ENCODE measurements around the gene NOLC1. TPM values are rescaled to one million over a fixed set of nuclear protein-coding genes. Genes with fewer than 3 reads are reported as not detected.

The NOLC1 gene
- total and polyA plus RNA-seq, 2 donors (not counting 1 experiment from before 2014, with no cell fraction given) = 32.9 to 45.0 TPM

DNA sequence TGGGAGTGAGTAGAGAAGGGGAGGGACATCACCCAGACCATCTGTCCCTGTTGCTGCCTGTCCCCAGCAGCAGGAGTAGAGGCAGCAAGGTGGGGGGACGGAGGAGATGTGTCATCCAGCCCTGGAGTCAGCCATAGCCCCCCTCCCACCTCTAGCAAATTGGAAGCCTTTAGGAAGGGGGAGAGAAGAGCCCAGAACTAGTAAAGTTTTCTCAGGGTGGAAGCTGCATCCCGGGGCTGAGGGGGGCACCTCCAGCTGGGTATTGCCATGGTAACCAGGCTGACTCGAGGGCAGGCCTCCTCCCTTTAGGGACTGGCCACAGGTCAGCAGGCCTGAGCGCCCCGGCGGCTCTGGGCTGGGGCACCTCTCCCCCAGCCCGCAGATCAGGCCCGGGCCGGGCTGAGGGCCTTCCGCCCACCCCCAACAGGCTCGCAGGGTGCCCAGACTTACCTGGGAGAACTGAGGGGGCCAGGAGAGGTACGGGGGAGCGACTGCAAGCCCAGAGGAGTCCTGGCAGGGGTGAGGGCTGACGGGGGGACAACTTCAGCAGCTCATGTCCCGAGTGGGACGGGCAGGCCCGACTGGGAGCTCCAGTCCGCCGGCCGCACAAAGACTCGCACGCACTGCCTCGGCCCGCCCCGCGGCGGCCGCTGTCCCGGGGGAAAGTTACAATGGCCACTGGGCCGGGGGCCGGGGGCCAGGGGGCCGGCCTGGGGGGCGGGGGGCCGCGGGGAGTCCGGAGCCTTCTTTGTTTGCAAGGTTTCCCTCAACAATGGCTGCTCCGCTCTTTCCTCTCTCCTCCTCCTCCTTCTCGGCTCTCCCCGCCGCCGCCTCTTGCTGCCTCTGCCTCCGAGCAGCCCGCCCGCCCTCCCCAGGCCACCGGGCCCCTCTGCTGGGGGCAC is 38.0 kb upstream of the NOLC1 start:
- H3K4me1 Mint-ChIP-seq = peaks cover 59% of the 10 kb centered on the region
- no peaks in the 10 kb centered on the region for H3K27me3 Mint-ChIP-seq
- H4K20me1 ChIP-seq (ENCODE audit: control insufficient read depth, insufficient read depth, low read length, poor library complexity, severe bottlenecking) = peaks cover 70% of the 10 kb centered on the region

More for the DNA sequence above, 38.0 kb upstream of the NOLC1 start:
- Histone ChIP-seq H3K4me1 (ENCODE audit: control insufficient read depth in 2 of 2, insufficient read depth in 2 of 2, low read length in 2 of 2) (peaks cover 58 to 68% of the 10 kb centered on the region in 2 donors), H3K9me3 (ENCODE audit: control extremely low read depth in 1 of 3, control insufficient read depth in 2 of 3, insufficient read depth in 1 of 3, low read length in 2 of 3) (no peaks in the 10 kb centered on the region), H3K4me2 (replicated peaks; ENCODE audit: low read depth, low read length, poor library complexity, severe bottlenecking) (peak overlapping the region; percentile 96), H3K4me3 (ENCODE audit: control extremely low read depth in 1 of 5, extremely low read depth in 1 of 5, insufficient read depth in 1 of 5, low read depth in 2 of 5, low read length in 4 of 5) (peak overlapping the region; percentile 22 to 64 (median 57)), H3K27ac (ENCODE audit: low read length in 2 of 2) (peak overlapping the region in 1 of 2 donors; percentile 56), H3K79me2 (ENCODE audit: control insufficient read depth, insufficient read depth, low read length) (peaks cover 85% of the 10 kb centered on the region), H2AFZ (ENCODE audit: insufficient read depth, low read depth, low read length, poor library complexity, severe bottlenecking) (peak overlapping the region; percentile 77), H3K36me3 (replicated peaks in 1 of 2; ENCODE audit: control extremely low read depth in 1 of 2, control insufficient read depth in 1 of 2, extremely low read depth in 1 of 2, insufficient read depth in 2 of 2, low read length in 1 of 2) (peaks cover 6 to 23% of the 10 kb centered on the region in 2 experiments), H3K9ac (ENCODE audit: low read length) (peak overlapping the region; percentile 68), H3K27me3 (replicated peaks in 1 of 4; ENCODE audit: control extremely low read depth in 1 of 4, control insufficient read depth in 3 of 4, insufficient read depth in 4 of 4, low read length in 3 of 4) (no peaks in the 10 kb centered on the region)
- DNase-seq = peak; percentile 33
- 1% methylated on average over 38 of the region's 45 CpGs for WGBS (ENCODE audit: insufficient coverage)
- Mint-ChIP-seq H3K27ac (peak overlapping the region; percentile 91), H3K9me3 (ENCODE audit: insufficient read depth) (no peaks in the 10 kb centered on the region), H3K4me3 (peak overlapping the region; percentile 86)
- ChIA-PET POLR2A (interaction anchor here (0.5 to 1.3 kb wide), 4 partner anchors 49 to 538 kb away, joined by 3 to 7 read pairs (median 4); partner anchors contain the start of gene HPS6), CTCF (interaction anchor here (0.7 to 1.6 kb wide), 4 partner anchors 18 to 421 kb away, joined by 3 to 5 read pairs (median 3); no protein-coding TSS in a partner anchor)
- intact Hi-C loops (cut with micrococcal nuclease) = no loop called here
- peak; percentile 4 for ATAC-seq (ENCODE audit: low read depth)
- no peak for TF ChIP-seq EZH2 (IDR thresholded peaks at IDR 0.05; ENCODE audit: borderline replicate concordance, insufficient read depth, low read depth, low read length, poor library complexity, severe bottlenecking)
- TF ChIP-seq, protein P1, sequence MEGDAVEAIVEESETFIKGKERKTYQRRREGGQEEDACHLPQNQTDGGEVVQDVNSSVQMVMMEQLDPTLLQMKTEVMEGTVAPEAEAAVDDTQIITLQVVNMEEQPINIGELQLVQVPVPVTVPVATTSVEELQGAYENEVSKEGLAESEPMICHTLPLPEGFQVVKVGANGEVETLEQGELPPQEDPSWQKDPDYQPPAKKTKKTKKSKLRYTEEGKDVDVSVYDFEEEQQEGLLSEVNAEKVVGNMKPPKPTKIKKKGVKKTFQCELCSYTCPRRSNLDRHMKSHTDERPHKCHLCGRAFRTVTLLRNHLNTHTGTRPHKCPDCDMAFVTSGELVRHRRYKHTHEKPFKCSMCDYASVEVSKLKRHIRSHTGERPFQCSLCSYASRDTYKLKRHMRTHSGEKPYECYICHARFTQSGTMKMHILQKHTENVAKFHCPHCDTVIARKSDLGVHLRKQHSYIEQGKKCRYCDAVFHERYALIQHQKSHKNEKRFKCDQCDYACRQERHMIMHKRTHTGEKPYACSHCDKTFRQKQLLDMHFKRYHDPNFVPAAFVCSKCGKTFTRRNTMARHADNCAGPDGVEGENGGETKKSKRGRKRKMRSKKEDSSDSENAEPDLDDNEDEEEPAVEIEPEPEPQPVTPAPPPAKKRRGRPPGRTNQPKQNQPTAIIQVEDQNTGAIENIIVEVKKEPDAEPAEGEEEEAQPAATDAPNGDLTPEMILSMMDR (IDR thresholded peaks at IDR 0.05) = no peak
